Muscle of back (tissue), 11 donors: ENCODE results near the gene RSPRY1. TPM values are rescaled to one million over a fixed set of nuclear protein-coding genes. Genes with fewer than 3 reads are reported as not detected.
"Not testable (repeated sequence)": the region's sequence is repeated elsewhere in the genome, so short reads cannot be mapped to it uniquely, and the experiment has no call there.

Experiments used
- DNase-seq, 3 donors: peaks; one replicate each; pipeline versions ENCODE4 v3.0.0 to v3.0.0-alpha.2; 2013
- polyA plus RNA-seq, 10 donors: library from polyadenylated mRNA; unstranded; fragments of 120-200 nt; gene quantifications; one replicate each; pipeline ENCODE4 v1.2.1, GENCODE V29; 2013; ENCODE audit not compliant: insufficient read length in 10 of 10

RSPRY1 gene
- polyA plus RNA-seq, 10 donors, result 21.6 to 30.1 (median 25.2) TPM

DNA sequence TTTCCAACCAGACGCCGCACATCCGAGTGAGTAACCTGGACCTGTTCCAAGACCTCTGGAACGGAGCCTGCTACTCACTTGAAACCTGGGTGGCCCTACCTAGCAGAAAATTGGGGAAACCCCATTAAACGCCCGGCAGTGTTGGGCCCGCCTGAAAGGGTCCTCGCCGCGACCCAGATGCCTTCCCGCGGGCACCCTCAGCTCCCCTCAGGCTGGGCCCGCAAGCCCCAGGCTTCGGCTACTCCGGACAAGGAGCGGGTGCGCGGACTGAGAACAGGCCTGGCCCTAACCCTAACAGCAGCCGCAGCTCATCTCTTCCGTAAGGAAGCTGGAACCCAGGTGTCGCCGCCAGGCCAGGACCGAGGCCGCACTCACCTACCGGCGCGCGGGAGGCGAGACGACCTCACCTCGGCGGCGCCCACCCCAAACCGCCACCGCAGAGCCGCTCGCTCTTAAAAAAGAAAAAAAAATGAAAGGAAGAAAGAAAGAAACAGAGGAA is 634 bp upstream of the RSPRY1 start:
- DNase-seq, result peak in 2 of 3 donors; percentile 34 to 37

DNA sequence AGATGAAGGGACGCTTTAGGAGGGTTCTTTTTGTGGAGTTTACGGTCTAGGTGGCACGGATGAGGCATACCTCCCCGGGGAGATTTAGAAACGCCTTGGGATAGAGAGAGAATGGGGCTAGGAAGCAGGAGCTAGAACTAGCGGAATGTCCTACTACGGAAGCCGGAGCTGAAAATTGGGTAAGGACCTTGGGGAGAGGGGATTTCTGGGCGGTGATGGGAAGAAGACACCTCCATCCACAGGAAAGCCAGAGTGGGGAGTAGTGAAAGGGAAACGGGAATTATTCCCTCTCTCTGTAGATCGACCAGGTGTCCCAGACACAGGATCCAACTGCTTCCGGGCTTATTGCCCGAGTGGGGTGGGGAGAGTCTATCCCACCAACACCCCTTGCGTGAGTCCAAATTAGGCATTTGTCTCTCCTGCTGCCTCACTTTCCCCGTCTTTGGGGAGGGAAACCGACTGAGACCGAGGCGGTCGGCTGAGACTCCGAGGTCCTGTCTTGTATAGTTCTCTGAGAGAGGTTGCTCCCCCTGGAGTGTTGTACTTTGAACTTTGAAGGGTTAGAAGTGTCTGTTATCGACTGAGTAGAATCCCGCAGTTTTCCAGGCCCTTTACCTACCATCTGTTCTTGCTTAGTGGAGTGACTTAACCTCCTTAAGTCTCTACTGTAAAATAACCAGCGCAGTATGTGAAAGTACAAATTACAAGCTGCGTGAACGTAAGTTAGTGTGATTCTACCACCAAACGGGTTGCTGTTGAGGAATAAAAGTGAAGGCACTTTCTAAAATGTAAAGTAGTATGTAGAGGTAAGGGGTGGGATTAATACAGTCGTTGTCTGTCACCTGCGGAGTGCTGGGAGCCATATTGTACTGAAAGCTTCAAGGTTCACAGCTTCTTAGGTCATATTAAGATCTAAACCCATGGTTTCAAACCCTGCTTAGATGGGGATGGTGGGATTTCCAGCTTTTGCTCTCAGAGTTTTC is 1.0 kb downstream of the RSPRY1 start:
- DNase-seq, result peak; percentile 23 to 79 (median 55)

DNA sequence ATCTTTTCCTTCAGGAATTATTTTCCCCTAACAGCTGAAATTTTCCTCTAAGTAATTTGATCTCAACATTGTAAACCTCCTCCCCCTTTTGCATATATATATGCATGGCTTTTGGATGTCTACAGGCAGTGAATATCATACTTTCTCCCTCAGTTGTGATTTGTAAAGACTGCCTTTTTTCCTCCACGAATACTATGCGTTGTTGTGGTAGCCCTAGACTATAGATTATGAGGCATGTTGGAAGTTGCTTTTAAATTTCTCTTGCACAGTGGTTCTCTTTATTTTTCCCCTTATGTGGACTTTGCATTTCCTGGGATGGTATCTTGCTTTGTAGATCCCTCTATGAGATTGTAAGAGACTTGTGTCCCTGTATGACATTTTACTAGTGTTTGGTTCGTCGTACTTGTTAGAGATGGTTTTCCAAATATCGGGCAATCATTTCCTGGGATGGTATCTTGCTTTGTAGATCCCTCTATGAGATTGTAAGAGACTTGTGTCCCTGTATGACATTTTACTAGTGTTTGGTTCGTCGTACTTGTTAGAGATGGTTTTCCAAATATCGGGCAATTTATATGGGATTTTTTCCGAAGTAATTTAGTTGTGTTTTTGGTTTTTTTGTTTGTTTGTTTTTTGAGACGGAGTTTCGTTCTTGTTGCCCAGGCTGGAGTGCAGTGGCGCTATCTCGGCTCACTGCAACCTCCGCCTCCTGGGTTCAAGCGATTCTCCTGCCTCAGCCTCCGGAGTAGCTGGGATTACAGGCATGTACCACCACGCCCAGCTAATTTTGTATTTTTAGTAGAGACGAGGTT is 2.0 kb downstream of the RSPRY1 start:
- not testable (repeated sequence) for DNase-seq

DNA sequence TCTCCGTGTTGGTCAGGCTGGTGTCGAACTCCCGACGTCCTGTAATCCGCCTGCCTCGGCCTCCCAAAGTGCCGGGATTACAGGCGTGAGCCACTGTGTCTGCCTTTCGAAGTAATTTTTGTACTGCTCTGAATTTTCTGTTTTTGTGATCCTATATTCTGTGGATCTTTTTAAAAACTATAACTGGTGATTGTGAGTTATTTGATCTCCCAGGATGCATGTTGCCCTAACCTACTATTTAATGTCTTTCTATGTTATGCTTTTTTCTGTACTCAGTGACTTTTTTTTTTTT is 2.5 kb downstream of the RSPRY1 start:
- DNase-seq, result no peak

DNA sequence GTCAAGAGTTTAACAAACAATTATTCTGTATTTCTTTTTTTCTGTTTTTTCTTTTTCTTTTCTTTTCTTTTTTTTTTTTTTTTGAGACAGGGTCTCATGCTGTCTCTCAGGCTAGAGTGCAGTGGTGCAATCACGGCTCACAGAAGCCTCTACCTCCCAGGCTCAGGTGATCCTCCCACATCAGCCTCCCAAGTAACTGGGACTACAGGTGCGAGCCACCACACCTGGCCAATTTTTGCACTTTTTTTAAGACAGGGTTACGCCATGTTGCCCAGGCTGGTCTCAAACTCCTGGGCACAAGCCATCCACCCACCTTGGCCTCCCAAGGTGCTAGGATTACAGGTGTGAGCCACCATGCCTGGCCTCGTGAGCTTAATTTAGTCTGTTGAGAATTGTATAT is 3.4 kb downstream of the RSPRY1 start:
- DNase-seq, result not testable (repeated sequence)

DNA sequence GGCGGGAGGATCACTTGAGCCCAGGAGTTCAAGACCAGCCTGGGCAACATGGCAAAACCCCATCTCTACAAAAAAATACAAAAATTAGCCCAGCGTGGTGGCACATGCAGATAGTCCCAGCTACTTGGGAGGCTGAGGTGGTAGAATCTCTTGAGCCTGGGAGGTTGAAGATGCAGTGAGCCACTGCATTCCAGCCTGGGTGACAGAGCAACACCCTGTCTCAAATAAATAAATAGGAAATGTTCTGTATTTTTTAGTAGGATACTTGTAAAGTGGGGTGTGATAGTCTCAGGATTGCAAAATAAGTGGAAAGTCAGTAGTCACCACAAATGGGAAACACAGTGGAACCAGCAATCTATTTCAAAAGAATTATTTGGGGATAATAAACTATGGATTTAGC is 4.0 kb downstream of the RSPRY1 start:
- DNase-seq, result no peak

DNA sequence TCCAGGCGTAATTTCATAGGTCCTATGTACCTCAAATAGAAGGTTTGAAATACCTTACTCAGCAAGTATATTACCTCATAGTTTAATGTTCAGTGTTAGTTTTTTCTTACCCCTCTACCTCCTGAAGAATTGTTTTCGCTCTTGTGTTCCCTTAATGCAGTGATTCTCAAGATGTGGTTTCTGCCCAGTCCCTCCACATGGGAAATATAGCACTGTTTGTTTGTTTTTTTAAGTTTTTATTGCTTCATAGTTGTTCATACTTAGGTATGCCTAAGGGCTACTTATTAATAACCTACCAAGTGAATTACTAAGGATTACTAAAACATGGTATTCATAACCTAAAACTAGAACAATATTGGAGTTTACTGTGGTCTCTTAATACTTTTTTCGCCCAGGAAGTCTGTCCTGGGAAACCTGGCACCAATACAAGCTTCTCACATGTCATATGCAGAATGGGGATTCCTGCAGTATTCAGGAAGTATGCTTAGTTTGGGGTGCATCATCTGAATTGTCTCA is 5.0 kb downstream of the RSPRY1 start:
- peak in 1 of 3 donors; percentile 8 for DNase-seq

DNA sequence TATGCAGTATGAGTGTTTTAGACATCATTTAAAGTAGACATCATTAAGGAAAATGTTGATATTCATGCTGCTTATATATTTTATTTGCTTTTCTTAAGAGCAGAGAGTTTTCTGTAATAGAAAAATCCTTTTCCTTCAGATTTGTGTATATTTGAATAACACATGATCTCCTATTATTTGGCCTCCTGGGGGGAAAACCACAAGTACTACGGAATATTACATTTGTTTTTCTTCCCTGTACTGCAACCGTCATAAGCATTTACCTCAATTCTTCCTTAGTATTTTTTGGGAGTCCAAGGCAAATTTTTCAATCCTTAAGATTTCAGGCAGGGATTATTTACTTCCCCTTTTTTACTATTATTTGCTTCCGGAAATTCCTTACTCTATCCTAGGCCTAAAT is 6.0 kb downstream of the RSPRY1 start:
- no peak for DNase-seq

DNA sequence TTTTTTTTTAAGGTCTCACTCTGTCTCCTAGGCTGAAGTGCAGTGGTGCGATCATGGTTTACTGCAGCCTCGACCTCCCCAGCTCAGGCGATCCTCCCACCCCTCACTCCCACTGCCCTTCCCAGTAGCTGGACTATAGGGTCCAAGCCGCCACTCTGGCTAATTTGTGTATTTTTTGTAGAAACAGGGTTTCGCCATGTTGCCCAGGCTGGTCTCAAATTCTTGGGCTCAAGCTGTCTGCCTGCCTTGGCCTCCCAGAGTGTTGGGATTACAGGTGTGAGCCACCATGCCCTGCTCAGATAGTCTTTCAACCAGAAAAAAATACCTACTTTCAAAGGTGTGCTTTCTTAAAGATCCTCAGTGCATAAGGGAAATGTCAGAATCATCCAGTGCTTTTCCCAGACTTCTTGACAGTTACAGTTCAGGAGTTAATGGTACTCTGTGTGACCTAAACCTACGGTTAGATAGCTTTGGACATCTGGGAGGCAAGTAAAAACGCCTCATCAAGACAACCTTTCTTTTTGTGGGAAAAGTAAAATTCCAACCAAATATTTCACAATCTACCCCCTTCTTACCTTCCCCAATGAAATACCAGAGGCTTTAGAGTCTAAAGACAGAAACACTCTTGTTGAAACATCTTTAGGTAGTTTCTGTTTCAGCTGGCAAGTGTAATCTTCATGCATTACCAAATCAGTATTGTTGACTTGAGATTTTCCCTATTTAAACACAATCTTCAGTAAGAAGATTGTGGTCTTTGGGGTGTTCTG is 6.8 kb downstream of the RSPRY1 start:
- peak in 1 of 3 donors; percentile 22 for DNase-seq

DNA sequence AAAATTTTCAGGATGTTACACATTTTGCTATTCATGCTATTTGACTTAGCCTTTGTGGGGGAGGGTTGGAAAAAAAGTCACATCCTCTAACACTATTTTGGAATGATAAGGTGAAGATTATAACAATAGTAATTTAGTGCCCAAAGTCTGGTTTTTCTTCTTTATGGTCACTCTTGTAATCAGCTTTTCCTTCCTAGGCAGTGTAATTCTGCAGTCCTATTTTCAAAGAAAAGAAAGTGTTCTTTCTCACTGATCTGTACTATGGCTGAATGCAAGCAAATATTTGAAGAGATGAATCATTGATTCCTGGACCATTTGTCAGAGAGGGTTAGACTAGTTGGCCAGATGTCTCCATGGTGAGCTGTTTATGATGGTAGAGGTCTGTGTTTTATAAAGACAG is 8.4 kb downstream of the RSPRY1 start:
- DNase-seq, result peak in 2 of 3 donors; percentile 36 to 79

DNA sequence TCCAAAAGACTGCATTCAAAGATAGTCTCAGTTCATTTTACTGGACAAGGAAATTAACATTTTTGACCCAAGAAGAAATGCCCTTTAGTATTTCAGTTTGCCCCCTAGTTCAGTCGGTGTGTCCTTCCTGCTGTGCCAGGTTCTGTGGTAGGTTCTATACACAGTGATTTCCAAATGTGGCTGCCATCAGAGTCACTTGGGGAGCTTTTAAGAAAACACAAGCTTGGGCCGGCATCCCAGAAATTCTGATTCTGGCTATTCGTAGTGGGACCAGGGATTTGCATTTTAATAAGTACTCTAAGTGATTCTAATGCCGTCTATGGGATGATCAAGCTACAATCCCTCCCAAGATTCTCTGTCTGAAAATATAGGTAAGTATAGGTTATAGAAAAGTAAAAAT is 10.2 kb downstream of the RSPRY1 start:
- no peak for DNase-seq

DNA sequence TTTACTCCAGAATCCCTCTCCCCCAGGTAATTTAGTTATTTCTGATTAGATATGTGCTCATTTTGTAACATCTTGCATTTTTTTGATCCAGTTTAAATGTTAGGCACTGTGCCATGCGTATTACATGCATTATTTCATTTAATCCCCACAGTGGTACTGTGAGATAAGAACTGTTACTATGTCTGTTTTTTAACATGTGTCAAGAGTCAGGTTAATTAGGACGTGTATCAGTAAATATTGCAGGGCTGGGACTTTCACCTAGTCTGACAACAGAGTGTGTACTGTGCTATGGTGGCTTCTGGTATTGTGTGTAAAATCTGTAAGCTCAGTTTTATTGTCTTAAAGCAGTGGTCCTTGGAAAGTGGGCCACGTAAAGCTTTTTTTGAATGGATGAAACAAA is 10.6 kb downstream of the RSPRY1 start:
- no peak for DNase-seq

DNA sequence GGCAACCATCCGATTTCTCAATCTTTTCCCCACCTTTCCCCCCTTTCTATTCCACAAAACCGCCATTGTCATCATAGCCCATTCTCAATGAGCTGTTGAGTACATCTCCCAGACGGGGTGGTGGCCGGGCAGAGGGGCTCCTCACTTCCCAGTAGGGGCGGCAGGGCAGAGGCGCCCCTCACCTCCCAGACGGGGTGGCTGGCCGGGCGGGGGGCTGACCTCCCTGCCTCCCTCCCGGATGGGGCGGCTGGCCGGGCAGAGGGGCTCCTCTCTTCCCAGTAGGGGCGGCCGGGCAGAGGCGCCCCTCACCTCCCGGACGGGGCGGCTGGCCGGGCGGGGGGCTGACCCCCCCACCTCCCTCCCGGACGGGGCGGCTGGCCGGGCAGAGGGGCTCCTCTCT is 14.2 kb downstream of the RSPRY1 start:
- not testable (repeated sequence) for DNase-seq

DNA sequence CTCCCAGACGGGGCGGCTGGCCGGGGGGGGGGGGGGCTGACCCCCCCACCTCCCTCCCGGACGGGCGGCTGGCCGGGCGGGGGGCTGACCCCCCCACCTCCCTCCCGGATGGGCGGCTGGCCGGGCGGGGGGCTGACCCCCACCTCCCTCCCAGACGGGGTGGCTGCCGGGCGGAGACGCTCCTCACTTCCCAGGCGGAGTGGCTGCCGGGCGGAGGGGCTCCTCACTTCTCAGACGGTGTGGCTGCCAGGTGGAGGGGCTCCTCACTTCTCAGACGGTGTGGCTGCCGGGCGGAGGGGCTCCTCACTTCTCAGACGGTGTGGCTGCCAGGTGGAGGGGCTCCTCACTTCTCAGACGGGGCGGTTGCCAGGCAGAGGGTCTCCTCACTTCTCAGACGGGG is 14.8 kb downstream of the RSPRY1 start:
- DNase-seq, result not testable (repeated sequence)

DNA sequence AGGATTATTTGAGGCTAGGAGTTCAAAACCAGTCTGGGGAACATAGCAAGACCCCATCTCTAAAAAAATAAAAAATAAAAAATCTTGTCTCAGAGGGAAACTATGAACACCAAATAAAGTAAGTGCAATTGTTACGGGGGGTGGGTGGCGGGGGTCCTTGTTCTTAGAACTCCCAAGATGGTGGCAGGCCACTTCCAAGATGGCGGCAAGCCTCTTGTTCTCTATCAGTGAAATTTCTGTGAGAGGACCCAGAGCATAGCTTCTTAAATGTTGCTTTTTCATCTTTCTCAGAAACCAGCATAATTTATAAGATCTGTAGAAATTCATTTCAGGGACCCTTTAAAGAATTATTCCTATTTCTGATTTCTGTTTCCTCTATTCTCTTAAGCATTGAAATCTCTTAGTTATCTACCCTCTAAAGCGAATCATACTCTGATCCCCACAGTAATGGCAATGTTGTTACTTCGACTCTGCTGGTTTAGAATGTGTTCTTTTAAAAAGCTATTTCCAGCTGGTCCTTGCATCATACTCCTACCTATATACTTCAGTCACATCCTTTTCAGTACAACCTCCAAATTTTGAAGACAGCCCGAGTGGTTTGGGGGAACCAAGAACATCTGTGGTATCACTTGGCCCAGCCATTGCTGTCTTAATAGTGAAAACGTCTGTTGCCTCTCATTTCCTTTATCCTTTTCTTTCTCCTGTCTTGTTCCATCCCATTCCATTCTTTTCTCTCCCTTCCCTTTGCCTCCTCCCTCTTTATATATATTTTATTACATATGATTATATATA is 16.2 kb downstream of the RSPRY1 start:
- peak in 1 of 3 donors; percentile 10 for DNase-seq

DNA sequence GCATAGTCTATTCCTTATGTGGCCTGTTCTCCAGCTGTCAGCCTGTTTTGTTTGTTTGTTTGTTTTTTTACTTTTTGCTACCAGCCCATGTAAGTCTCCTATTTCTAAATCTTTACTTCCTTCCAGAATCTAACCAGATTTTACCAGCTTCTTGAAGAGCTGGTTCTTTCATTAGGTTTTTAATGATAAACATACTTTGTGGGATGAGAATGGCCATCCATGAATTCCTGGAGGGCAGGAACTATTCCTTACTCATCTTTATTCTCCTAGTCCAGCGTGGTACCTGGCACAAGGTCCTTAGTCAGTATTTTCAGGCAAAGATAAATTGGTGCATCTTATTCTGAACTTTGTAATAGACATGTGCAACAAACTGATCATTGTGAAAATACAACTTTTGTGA is 17.3 kb downstream of the RSPRY1 start:
- no peak for DNase-seq

DNA sequence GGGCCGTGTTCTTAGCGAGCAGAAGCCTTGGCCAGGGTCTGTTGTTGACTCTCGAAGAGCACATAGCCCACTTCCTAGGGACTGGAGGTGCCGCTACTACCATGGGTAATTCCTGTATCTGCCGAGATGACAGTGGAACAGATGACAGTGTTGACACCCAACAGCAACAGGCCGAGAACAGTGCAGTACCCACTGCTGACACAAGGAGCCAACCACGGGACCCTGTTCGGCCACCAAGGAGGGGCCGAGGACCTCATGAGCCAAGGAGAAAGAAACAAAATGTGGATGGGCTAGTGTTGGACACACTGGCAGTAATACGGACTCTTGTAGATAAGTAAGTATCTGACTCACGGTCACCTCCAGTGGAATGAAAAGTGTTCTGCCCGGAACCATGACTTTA is 18.5 kb downstream of the RSPRY1 start:
- no peak for DNase-seq

DNA sequence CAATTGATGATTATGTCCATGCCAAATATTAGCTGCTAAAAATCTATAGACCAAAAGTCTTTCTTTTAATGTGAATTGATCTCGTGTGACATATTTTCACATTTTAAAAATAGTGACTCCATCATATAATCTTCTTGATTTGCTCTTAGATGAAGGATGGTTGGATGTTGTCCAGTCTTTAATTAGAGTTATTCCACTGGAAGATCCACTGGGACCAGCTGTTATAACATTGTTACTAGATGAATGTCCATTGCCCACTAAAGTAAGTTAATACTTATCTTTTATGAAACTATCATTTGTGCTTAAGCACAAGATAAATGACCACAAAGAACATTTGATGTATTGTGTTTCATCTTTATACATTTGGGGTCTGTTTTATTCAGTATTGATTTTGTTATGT is 22.8 kb downstream of the RSPRY1 start:
- no peak for DNase-seq

DNA sequence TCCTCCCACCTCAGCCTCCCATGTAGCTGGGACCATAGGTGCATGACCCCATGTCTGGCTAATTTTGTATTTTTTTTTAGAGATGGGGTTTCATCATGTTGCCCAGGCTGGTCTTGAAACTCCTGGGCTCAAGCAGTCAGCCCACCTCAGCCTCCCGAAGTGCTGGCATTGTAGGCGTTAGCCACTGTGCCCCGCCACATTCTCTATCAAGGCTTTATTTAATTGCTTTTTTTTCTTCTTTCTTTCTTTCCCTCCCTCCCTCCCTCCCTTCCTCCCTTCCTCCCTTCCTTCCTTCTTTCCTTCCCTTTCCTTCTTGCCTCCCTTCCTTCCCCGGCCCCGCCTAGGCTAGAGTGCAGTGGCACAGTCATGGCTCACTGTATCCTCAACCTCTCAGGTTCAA is 23.7 kb downstream of the RSPRY1 start:
- no peak for DNase-seq

DNA sequence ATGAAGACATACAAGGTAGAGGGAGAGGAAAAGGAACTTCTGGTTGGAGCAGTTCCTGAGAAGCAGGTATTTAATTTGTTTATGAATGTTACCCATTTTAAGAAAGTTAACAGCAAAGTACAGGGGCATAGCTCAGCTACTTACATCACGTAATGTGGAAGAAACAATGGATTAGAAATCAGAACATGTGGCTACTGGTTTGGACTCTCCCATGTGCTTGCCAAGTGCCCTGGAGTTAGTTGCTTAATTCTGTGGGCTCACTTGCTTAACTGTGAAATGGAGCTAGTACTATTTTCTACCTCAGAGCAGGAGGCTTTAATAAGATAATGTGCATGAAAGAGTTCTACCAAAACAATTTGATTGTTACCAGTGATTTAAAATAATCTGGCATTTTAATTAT is 27.3 kb downstream of the RSPRY1 start:
- no peak for DNase-seq

DNA sequence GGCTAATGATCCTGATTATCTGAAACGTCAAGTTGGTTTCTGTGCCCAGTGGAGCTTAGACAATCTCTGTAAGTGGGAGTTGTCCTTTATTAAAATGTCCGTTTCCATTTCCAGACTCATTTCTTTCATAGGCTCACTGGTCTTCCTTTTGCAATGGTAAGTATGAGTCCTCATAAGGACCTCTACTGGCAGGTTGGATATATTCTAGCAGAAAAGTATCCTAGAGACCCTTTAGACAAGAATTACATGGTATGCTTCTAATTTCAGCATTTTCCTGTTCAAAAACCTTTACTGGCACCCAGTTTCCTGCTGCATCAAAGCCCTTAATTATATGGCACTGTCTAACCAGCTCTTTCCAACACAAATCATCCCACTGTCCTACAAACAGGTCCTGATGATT is 30.8 kb downstream of the RSPRY1 start:
- no peak for DNase-seq
